ENCODE data around the gene DCLRE1C.
"Not testable (repeated sequence)": the region's sequence is repeated elsewhere in the genome, so short reads cannot be mapped to it uniquely, and the experiment has no call there.

DCLRE1C gene

DNA sequence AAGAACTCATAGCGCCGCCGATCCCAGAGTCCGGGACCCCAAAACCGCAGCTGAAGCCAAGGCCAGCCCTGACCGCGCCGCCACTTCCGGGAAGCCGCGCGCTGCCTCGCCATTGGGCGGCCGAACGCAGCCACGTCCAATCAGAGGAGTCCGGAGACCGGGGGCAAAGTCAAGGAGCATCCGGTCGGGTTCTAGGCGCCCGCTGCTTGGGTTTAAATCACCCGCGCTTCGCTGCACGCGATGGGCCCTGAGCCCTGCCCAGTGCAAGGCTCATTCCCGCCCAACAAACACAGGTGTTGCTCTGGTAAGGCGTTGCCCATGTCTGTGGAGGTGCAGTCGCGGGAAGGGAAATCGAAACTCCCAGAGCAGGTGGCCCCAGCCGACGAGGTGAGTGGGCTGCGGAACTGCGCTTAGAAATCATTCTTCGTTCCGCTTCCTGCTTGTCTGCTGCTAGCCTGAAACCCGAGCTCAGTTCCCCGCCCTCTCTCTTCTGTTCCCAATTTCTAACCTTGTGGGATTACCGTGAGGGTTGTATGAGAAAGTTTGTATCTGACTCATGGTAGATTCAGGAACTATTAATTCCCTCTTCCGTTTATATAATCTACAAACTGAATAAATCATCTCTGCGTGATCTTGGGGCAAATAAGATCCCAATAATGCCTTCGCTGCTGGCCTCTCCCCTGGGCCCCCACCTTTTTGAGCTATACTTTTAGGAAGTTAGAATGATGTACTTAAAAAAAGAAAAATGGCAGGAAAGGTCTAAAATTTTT is at the start of gene DCLRE1C:
TSS of gene DCLRE1C (minus strand) at position 96 of the 770 bp plus-strand sequence. CDS start at position 10, 86 bp downstream.
- DNase-seq = peak; percentile 89

DNA sequence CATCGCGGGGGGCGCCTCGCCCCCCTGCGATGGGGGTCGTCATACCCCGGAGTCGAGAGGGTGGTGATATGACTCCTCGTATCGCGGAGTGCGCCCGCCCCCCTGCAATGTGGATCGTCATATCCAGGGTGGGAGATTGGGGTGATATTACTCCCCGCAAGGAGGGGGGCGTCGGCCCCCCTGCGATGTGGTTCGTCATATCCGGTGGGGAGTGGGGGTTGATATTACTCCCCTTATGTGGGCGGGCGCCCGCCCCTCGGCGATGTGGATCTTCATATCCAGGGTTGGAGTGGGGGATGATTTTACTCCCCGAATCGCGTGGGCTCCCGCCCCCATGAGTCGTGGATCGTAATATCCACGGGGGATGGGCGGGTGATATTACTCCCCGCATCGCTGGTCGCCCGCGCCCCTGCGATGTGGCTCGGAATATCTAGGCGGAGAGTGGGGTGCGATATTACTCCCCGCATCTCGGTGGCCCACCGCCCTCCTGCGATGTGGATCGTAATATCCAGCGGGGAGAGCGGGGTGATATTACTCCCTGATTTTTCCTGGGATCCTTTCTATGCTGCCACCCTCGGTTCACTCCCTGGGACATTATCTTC is 42.2 kb upstream of the DCLRE1C start:
- DNase-seq = no peak

DNA sequence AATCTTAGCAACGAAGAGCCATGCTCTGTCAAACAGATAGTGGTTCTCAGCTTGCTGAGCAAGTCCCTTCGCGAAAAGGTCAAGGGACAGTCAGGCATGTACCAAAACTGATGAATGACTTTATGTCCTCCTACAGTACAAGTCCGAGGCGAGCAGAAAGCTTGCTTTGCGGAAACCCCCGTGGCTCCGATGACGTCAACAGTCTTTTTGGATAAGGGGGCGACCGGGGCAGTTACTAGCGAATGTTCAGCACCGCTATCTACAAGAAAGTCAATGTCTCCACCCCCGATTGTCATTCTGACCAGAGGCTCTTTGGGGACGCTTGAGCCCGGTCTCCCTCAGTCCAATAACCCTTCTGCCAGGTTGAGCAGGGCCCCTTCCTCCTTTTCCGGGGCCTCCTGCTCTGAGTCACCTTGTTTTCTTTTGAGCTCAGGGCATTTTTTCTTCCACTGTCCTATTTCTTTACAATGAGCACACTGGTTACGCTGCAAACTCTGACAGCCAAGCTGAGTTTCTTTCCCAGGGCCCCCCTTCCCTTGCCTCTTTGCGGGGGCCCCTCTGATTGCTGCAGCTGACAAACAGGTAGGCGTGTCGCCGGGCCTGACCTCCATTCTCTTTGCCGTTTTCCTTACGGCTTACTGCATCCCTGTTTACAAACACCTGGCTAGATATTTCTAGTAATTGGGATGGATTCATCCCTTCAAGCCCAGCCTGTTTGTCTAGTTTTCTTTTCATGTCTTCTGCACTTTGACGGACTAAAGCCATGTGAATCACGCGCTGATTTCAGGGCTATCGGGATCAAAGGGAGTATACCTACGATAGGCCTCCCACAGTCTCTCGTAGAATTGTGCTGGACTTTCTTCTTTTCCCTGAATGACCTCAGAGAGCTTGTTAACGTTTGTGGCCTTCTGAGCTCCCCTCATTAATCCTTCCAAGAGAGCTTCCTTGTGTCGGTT is 39.9 kb upstream of the DCLRE1C start:
- not testable (repeated sequence) for DNase-seq

DNA sequence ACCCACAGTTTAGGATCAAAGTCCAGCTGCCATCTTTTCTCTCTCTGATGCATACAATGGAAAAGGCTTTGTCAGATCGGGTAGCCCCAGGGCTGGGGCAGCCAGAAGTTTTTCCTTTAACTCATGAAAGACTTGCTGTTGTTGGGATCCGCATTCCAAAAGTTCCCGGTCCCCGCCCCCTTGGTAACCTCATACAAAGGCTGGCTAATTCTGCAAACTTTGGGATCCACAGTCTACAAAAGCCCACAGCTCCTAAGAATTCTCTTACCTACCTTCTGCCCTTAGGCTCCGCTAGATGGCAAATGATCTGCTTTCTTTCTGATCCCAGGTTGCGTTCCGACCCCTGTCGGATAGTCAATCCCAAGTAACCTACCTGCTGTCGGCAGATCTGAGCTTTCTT is 38.4 kb upstream of the DCLRE1C start:
- DNase-seq = not testable (repeated sequence)

DNA sequence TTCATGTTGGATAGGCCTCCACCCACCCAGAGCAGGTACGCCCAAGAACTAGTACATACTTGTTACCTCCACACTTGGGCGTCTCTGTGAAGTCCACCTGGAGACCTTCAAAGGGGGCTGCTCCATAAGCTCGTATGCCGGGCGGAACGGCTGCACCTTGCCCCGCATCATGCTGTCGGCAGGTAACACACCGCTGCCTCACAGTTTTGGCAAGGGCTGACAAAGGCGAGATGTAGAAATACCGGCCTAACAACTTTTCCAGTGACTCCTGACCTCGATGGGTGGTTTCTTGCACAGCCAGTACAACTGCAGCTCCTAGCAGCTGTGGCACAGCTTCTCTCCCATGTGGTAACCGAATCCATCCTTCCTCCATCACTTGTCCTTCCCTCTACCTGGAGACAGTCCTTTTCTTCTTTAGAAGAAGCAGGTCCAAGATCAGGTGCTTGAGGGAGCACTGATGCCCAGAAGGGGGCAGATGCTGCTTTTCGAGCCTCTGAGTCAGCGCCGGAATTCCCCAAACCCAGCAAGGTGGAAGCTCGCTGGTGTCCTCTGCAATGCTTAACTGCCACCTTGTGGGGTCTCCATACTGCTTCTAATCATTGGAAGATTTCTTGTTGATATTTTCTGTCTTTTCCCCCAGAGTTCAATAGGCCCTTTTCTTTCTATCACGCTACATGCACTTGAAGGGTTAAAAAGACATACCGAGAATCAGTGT is 37.3 kb upstream of the DCLRE1C start:
- peak; percentile 54 to 57 for DNase-seq

DNA sequence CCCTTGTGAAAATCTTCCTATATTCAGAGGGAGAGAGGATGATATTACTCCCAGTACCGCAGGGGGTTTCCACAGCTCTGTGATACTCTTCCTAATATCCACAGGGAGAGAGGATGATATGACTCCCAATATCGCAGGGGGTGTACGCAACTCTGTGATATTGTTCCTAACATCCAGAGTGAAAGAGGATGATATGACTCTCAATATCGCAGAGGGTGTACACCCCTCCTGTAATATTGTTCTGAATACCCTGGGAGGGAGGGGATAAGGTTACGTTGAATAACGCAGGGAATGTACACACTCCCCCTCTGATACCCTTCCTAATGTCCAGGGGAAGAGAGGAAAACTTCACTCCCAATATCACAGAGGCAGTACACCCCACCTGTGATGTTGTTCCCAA is 35.7 kb upstream of the DCLRE1C start:
- not testable (repeated sequence) for DNase-seq

DNA sequence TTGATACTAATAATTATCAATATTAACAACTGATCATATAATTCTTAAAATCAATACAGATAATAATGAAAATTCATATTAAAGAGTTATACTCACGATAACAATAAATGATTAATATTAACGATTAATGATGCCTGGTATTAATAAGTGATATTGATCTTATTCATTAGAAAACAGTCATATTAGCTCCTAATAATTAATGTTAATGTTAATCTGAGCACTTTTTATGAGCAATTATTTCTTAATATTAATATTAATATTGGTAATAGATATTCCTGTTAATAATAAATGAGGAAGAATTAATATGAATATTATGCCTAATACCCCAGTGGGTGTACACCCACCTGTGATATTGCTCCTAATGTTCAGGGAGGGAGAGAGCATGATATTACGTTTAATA is 28.8 kb upstream of the DCLRE1C start:
- DNase-seq = no peak

DNA sequence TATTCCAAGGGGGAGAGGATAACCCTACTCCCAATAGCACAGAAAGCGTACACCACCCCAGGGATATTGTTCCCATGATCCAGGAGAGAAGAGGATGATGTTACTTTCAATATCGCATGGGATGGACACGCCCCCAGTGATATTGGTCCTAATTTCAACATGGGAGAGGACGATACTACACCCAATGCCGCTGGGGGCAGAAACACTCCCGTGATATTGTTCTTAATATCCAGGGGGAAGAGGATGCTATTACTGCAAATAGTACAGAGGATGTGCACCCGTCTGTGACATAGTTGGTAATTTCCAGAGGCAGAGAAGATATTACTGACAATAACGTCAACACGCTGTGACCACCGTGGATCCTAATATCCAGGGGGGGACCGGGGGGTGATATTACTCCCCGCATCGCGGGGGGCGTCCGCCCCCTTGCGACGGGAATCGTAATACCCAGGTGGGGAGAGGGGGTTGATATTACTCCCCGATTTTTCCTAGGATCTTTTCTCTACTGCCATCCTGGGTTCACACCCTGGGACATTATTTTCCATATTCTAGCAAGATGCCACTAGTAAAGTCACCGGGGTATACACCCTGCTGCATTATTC is 21.9 kb upstream of the DCLRE1C start:
- no peak for DNase-seq

DNA sequence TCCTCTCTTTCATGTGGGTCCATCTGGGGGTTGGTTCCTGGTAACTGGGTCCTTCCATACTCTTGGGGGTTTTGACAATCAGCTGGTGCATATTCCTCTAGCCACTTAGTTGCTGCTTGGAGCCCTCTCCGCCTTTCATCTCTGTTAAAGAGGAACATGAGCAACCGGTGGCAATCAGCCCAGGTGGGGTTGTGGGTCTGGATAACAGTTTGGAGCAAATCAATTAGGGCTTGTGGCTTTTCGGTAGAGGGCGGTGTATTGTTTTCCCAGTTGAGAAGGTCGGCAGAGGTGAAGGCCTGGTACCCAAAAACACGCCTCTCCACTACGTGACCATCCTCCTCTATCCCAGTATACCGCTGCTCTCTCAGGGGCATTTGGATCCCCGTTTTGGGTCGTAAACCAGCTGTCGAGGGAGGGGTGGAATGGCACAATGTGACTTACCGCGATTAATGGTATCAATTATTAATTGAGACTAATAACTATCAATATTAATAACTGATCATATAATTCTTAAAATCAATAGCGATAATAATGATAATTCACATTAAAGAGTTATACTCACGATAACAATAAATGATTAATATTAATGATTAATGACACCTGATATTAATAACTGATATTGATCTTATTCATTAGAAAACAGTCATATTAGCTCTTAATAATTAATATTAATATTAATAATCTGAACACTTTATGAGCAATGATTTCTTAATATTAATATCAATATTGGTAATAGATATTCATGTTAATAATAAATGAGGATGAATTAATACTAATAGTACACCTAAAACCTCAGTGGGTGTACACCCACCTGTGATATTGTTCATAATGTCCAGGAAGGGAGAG is 20.5 kb upstream of the DCLRE1C start:
- not testable (repeated sequence) for DNase-seq

DNA sequence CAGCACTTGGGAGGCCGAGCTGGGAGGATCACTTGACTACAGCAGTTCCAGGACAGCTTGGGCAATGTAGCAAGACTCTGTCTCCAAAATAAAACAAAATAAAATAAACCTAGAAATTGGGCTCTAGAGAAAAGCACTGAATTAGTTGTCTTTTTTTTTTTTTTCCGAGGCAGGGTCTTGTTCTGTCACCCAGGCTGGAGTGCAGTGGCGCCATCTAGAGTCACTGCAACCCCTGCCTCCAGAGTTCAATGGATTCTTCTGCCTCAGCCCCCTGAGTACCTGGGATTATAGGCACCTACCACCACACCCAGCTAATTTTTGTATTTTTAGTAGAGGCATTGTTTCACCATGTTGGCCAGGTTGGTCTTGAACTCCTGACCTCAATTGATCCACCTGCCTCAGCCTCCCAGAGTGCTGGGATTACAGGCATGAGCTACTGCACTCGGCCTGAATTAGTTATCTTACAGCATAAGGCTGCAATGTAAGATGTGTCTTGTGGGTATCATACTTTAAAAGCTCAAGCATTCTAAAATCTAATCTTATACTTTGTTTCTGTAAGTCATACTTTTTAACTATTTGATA is 18.1 kb upstream of the DCLRE1C start:
- DNase-seq = peak; percentile 56 to 57

DNA sequence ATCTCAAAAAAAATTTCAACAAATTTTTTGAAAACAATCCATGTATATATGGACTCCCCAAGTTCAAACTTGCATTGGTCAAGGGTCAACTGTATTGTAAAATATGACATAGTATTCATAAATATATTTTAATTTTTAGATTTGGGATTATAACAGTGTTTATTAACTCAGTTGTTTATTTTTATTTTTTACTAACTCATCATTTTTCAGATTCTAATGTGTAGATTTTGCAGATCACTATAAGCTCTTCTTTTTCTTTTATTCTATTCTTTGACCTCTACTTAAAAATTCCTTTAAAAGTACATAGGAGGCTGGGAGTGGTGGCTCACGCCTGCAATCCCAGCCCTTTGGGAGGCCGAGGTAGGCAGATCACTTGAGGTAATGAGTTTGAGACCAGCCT is 14.0 kb upstream of the DCLRE1C start:
- DNase-seq = no peak

DNA sequence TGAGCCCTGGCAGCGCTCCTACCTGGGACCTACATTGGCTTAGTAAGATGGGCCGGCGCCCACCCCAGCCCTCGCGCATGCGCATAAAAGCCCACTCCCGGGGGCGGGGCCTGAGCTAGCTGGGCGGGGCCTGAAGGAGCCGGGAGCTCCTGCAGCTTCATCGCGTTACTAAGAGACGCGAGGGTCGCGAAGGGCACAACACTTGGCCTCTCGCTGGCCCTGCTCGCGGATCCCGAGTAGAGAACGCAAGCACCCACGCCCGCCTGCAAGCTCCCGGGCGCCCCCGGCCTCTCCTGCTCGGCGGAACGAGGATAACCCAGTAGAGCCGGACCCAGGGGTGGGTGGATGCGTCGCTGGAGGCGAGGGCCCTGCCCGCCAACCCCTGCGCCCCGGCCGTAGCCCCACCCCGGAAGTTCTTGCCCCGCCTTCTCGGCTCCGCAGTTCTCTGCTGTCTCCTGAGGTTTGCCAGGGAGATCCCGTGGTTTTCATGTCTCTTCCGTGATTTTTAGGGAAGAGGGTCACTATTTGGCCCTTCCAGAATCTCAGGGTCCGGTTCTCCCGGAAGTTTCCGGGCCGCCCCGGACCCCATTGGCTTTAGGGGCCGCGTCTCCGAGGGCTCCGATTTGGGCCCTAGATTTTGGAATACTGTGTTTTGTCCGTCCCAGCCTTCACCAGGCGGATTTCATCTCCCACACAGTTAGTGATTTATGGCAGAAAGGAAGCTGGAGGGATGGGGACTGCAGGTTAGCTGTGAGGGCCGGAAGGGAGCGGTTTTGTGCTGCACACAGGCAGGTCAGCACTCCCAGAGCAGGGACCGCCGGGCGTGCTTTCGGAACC is 5.5 kb upstream of the DCLRE1C start, which contains the start of gene MEIG1:
TSS of gene MEIG1 (plus strand) at position 168 of the 837 bp plus-strand sequence. CDS start 7,081 bp downstream, outside the sequence.
- peak; percentile 89 to 91 for DNase-seq

DNA sequence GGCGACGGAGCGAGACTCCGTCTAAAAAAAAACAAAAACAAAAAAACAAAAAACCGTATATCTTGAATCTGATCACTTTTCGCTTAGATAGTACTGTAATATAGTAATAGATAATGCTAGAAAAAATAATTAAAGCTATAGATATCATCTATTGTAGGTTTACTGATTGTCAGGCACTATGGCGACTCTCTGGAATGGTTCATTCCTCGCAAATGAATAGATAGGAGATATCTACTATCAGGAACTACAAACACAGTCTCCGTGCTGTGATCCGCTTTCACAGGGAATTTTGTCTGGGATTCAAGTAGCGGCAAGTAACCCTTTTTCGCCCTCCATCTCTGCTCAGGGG is 5.0 kb upstream of the DCLRE1C start:
- no peak for DNase-seq

DNA sequence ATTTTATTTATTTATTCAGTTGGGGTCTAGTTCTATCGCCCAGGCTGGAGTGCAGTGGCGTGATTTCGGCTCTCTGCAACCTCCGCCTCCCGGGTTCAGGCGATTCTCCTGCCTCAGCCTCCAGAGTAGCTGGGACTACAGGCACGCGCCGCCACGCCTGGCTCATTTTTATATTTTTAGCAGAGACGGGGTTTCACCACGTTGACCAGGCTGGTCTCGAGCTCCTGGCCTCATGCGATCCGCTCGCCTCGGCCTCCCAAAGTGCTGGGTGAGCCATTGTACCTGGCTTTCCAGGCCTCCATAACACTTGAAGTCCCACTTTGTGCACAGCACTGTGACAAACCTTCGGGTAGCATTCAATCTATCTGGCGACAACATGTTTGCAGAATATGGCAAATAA is 1.0 kb upstream of the DCLRE1C start:
- no peak for DNase-seq

DNA sequence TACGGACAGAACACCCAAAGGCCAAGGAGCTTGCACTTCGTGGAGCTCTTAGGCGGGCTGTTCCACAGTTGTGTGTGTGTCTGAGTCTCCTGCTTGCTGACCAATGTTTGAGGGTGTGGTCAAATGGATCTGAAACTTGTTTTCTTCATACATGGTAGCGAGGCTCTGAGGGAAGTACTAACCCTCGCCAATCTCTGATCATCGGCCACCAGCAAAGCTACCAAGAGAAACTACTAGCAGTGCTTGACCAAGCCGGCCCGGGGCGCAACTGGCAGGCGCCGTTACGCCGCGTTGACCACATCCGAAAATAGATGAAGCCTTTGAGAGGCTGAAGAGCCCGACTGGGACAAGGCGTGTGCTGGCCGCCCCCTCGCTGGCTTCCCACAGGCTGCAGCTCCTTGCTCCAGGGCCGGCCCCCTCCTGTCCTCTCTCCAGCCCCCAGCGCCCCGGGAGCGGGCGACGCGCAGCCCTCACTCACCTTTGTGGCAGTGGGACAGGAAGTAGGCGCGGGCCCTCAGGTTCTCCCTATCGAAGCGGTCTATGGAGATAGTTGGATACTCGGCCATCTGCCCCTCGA is 384 bp downstream of the DCLRE1C start:
- DNase-seq = peak in 1 of 2 donors; percentile 4

DNA sequence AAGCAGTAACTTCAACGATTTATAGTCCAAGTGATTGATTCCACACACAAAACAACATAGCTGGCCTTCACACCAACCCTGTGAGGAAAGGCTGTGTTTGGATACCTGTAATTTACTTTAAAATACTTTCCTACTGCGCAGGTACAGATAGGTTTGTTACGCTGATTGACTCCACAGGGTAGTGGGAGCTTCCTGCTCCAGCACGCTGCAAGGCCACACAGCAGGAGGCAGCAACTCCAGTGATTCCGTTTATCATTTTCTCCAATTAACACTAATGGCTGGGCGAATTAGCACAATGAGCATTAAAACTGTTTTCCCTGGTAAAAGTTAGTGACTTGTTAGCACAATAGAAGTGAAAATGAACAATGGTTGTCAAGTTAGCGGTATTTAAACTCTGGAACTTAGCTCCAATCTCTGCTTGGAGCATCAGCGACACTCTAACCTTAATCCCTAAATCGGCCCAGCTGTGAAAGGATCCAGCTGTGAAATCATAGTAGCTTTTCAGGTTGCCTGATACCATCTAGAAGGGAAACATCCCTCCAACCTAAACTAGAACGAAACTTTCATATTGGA is 959 bp downstream of the DCLRE1C start:
- no peak for DNase-seq

DNA sequence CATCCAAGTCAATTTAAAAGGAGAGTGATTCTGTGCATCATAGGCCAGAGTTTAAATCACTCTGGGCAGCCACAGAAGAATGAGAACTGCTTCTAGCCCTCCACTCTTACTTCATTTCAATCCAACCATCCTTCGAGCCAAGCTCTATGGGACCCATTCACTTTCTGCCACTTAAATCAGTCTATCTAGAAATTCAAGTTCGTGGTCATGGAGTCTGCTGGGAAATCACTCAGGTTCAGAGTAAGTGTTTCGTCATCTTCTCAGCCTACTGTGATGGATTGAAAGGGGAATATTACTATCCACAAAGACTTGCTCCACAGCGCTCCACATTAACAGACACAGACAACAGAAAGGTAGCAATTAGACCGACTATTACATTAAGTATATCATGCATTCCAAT is 4.6 kb downstream of the DCLRE1C start:
- DNase-seq = no peak

DNA sequence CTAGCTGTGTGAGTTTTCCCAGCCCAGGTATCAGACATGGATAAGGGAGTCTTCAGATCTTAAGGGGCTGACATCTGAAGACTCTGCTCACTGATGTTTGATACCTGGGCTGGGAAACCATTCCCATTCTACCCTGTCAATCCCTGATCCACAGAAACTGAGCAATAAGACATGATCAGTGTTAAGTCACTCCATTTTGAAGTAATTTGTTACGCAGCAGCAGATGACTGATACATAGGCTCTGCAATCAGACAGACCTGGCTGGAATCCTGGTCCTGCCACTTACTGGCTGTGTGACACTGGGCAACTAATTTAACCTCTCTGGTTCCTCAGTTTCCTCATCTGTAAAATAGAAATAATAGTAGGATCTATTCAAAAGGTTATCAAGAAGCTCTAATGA is 6.6 kb downstream of the DCLRE1C start:
- DNase-seq = no peak

DNA sequence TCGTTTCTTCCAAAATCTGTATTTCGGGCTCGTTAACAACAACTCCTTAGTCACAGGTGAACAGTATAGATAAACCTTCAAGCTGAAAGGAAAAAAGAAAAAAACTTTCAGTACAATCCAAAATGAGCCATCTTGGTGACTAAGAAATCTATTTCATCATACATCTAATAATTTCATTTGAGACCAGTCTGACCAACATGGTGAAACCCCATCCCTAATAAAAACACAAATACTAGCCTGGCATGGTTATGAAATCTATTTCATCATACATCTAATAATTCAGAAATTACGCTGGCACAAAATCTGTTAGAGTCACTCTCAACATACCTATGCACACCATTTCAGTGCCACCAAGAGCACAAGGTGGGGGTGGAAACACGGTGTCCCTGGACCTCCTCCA is 8.8 kb downstream of the DCLRE1C start:
- no peak for DNase-seq

Measured in CD4-positive, alpha-beta T cell treated with Interleukin-1 beta for 1 hour (primary cell).